ENCODE data around the gene ABHD6. TPM values are rescaled to one million over a fixed set of nuclear protein-coding genes. Genes with fewer than 3 reads are reported as not detected.

Gene ABHD6
- total and polyA plus RNA-seq, 2 donors (not counting 3 experiments of a cell fraction or from before 2014, with no cell fraction given), result 5.8 to 7.5 TPM

- H4K20me1 ChIP-seq (replicated peaks; ENCODE audit: control insufficient read depth, extremely low read depth, insufficient read depth, low read length), result no peaks in the 10 kb centered on the region
- no peaks in the 10 kb centered on the region for H3K4me1 ChIP-seq (ENCODE audit: control insufficient read depth, extremely low read depth, insufficient read depth, low read length)
- ChIA-PET POLR2A (interaction anchor here (0.6 kb wide), 1 partner anchor 108 kb away, joined by 5 read pairs; no protein-coding TSS in a partner anchor), CTCF (interaction anchor here (0.6 to 10.0 kb wide), 4 partner anchors 111 to 268 kb away, joined by 3 to 369 read pairs (median 4); no protein-coding TSS in a partner anchor)
- H3K9ac ChIP-seq (replicated peaks; ENCODE audit: extremely low read depth, insufficient read depth, low read length), result no peak overlapping the region
- intact Hi-C loops (cut with micrococcal nuclease) (no loop called here), dilution Hi-C loops (cut with MboI; ENCODE audit: extremely low pct_ligation_motif_present, low sequenced_read_pairs) (no loop called here)
- H3K36me3 ChIP-seq (ENCODE audit: control insufficient read depth in 2 of 2, extremely low read depth in 1 of 2, insufficient read depth in 2 of 2, low read length in 2 of 2), result no peaks in the 10 kb centered on the region
- no peaks in the 10 kb centered on the region for H3K79me2 ChIP-seq (ENCODE audit: control insufficient read depth, insufficient read depth, low read length)
- H3K9me1 ChIP-seq (replicated peaks; ENCODE audit: control insufficient read depth, extremely low read depth, insufficient read depth, low read length), result no peaks in the 10 kb centered on the region
- H3K9me3 ChIP-seq (replicated peaks; ENCODE audit: control insufficient read depth, insufficient read depth, low read length), result no peaks in the 10 kb centered on the region
- FAIRE-seq (no peak), DNase-seq (ENCODE audit: low read depth, low spot score) (no peak)
- H3K4me3 ChIP-seq (replicated peaks in 1 of 3; ENCODE audit: insufficient read depth in 1 of 3, low read depth in 1 of 3, low read length in 3 of 3), result no peak overlapping the region
- peaks cover 17 to 18% of the 10 kb centered on the region in 2 experiments for H3K27me3 ChIP-seq (ENCODE audit: control insufficient read depth in 2 of 2, insufficient read depth in 2 of 2, low read length in 2 of 2)
- H3K27ac ChIP-seq (ENCODE audit: insufficient read depth, low read depth, low read length), result no peak overlapping the region
- H3K4me2 ChIP-seq (ENCODE audit: insufficient read depth, low read length), result no peak overlapping the region
- BruUV-seq (replicated peaks), result no TSS peak
- H2AFZ ChIP-seq (ENCODE audit: low read depth, low read length), result no peak overlapping the region
- no peak for TF ChIP-seq JUN (IDR thresholded peaks at IDR 0.05; ENCODE audit: borderline replicate concordance, insufficient read depth, insufficient read length, low read depth)
- no peak for TF ChIP-seq GATA2 (IDR thresholded peaks at IDR 0.05; ENCODE audit: insufficient read depth, insufficient read length, low read depth, low read length)
- no peak for TF ChIP-seq FOS (IDR thresholded peaks at IDR 0.05; ENCODE audit: borderline replicate concordance, insufficient read depth, low read length)
- no peak for TF ChIP-seq POLR2AphosphoS5 (IDR thresholded peaks at IDR 0.05; ENCODE audit: insufficient read depth, low read depth, low read length)
- no peak for TF ChIP-seq EZH2 (IDR thresholded peaks at IDR 0.05; ENCODE audit: borderline replicate concordance, low read depth, low read length, severe bottlenecking)
Observed at GRCh38 chr3:58298190-58298589, 60.6 kb downstream of the ABHD6 start.

GRCh38 chr3:58299075-58299474 is 61.5 kb downstream of the ABHD6 start:
- Histone ChIP-seq H3K27ac (ENCODE audit: insufficient read depth, low read depth, low read length) (no peak overlapping the region), H3K9ac (replicated peaks; ENCODE audit: extremely low read depth, insufficient read depth, low read length) (no peak overlapping the region), H3K27me3 (ENCODE audit: control insufficient read depth in 2 of 2, insufficient read depth in 2 of 2, low read length in 2 of 2) (peaks cover 17 to 18% of the 10 kb centered on the region in 2 experiments), H3K9me3 (replicated peaks; ENCODE audit: control insufficient read depth, insufficient read depth, low read length) (no peaks in the 10 kb centered on the region), H3K9me1 (replicated peaks; ENCODE audit: control insufficient read depth, extremely low read depth, insufficient read depth, low read length) (no peaks in the 10 kb centered on the region), H3K4me3 (replicated peaks in 1 of 3; ENCODE audit: insufficient read depth in 1 of 3, low read depth in 1 of 3, low read length in 3 of 3) (no peak overlapping the region), H3K36me3 (ENCODE audit: control insufficient read depth in 2 of 2, extremely low read depth in 1 of 2, insufficient read depth in 2 of 2, low read length in 2 of 2) (no peaks in the 10 kb centered on the region), H3K4me1 (ENCODE audit: control insufficient read depth, extremely low read depth, insufficient read depth, low read length) (no peaks in the 10 kb centered on the region), H2AFZ (ENCODE audit: low read depth, low read length) (no peak overlapping the region), H3K4me2 (ENCODE audit: insufficient read depth, low read length) (no peak overlapping the region), H3K79me2 (ENCODE audit: control insufficient read depth, insufficient read depth, low read length) (no peaks in the 10 kb centered on the region), H4K20me1 (replicated peaks; ENCODE audit: control insufficient read depth, extremely low read depth, insufficient read depth, low read length) (no peaks in the 10 kb centered on the region)
- TF ChIP-seq MAX (IDR thresholded peaks at IDR 0.05; ENCODE audit: insufficient read depth, insufficient read length), result no peak
- TF ChIP-seq JUN (IDR thresholded peaks at IDR 0.05; ENCODE audit: borderline replicate concordance, insufficient read depth, insufficient read length, low read depth), result no peak
- no peak for TF ChIP-seq EZH2 (IDR thresholded peaks at IDR 0.05; ENCODE audit: borderline replicate concordance, low read depth, low read length, severe bottlenecking)
- no peak for TF ChIP-seq FOS (IDR thresholded peaks at IDR 0.05; ENCODE audit: borderline replicate concordance, insufficient read depth, low read length)
- TF ChIP-seq MYC (IDR thresholded peaks at IDR 0.05; ENCODE audit: low read depth, low read length), result no peak
- no peak for TF ChIP-seq POLR2A (IDR thresholded peaks at IDR 0.05; ENCODE audit: low read depth, low read length)
- TF ChIP-seq CTCF (IDR thresholded peaks at IDR 0.05; ENCODE audit: extremely low read depth in 1 of 2, insufficient read depth in 1 of 2, low read depth in 1 of 2, low read length in 2 of 2), result no peak
- TF ChIP-seq POLR2AphosphoS5 (IDR thresholded peaks at IDR 0.05; ENCODE audit: insufficient read depth, low read depth, low read length), result no peak
- TF ChIP-seq GATA2 (IDR thresholded peaks at IDR 0.05; ENCODE audit: insufficient read depth, insufficient read length, low read depth, low read length), result no peak
- no TSS peak for BruUV-seq (replicated peaks)
- dilution Hi-C loops (cut with MboI; ENCODE audit: extremely low pct_ligation_motif_present, low sequenced_read_pairs) (no loop called here), intact Hi-C loops (cut with micrococcal nuclease) (no loop called here)
- ChIA-PET POLR2A (no interaction called here), CTCF (interaction anchor here (1.1 to 10.0 kb wide), 5 partner anchors 80 to 122 kb away, joined by 5 to 369 read pairs (median 42); no protein-coding TSS in a partner anchor)
- FAIRE-seq (no peak), DNase-seq (ENCODE audit: low read depth, low spot score) (no peak)
